Chondrocyte (in vitro differentiated cells): ENCODE measurements around the gene SERPINI1. TPM values are rescaled to one million over a fixed set of nuclear protein-coding genes. Genes with fewer than 3 reads are reported as not detected.

Experiments used
- DNase-seq: peaks from one replicate; pipeline ENCODE4 v3.0.0; 2021; ENCODE audit warnings: mixed read lengths, low spot score
- H3K27ac Mint-ChIP-seq: one replicate; pipeline ENCODE4 v1.8.0; 2021; ENCODE audit warnings: mild to moderate bottlenecking, moderate library complexity, mixed read lengths; ENCODE audit not compliant: unreplicated experiment
- H3K27me3 Mint-ChIP-seq: 2 replicates; pipeline ENCODE4 v1.8.0; 2021; ENCODE audit warnings: low read depth, mixed read lengths
- H3K36me3 Mint-ChIP-seq: 2 replicates; pipeline ENCODE4 v1.8.0; 2021; ENCODE audit warnings: low read depth, mixed read lengths
- H3K4me1 Mint-ChIP-seq: 2 replicates; pipeline ENCODE4 v1.8.0; 2021; ENCODE audit warnings: low read depth, mild to moderate bottlenecking, mixed read lengths
- H3K4me3 Mint-ChIP-seq: one replicate; pipeline ENCODE4 v1.8.0; 2021; ENCODE audit warnings: mild to moderate bottlenecking, moderate library complexity, mixed read lengths; ENCODE audit not compliant: unreplicated experiment
- H3K9me3 Mint-ChIP-seq: 2 replicates; pipeline ENCODE4 v1.8.0; 2021; ENCODE audit warnings: low read depth, mixed read lengths
- CTCF ChIP-seq: fragments of 200-600 bp; sonication (generic); IDR thresholded peaks from 2 replicates; pipeline ENCODE4 v1.5.0; 2021; ENCODE audit warnings: antibody characterized with exemption, mild to moderate bottlenecking, moderate library complexity
- total RNA-seq: library from RNA; stranded (reverse); gene quantifications from 3 replicates; pipeline ENCODE4 v1.2.1, GENCODE V29; 2021

The SERPINI1 gene
- total RNA-seq, 1 donor from 2014 or later = 2.5 TPM

DNA sequence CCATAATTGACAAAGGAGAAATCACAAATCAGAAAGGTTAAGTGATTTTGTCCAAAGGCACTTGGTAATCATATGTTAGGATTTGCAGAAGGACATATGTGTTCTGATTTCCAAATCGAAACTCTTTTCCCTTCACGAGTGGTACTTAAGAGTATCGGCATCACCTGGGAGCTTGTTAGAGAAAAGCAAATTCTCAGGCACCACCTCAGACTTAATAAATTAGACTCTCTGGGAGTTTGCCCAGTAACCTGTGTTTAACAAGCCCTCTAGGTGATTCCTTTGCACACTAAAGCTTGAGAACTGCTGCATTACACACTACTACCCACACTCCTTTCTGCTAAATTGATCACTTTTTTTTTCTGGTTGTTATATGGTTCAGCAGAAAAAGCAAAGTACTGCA, 116.2 kb downstream of the SERPINI1 start:
- DNase-seq = no peak
- Mint-ChIP-seq H3K36me3 (no peaks in the 10 kb centered on the region), H3K9me3 (peaks cover 3% of the 10 kb centered on the region), H3K4me1 (no peaks in the 10 kb centered on the region), H3K4me3 (no peak overlapping the region), H3K27me3 (peaks cover 13% of the 10 kb centered on the region), H3K27ac (no peak overlapping the region)
- TF ChIP-seq CTCF = no peak

- Mint-ChIP-seq H3K9me3 (peaks cover 3% of the 10 kb centered on the region), H3K36me3 (no peaks in the 10 kb centered on the region), H3K27me3 (peaks cover 13% of the 10 kb centered on the region), H3K27ac (no peak overlapping the region), H3K4me3 (no peak overlapping the region), H3K4me1 (no peaks in the 10 kb centered on the region)
- TF ChIP-seq CTCF = no peak
- no peak for DNase-seq
These were observed 116.7 kb downstream of the SERPINI1 start for GRCh38 chr3:167852216-167852615.

DNA sequence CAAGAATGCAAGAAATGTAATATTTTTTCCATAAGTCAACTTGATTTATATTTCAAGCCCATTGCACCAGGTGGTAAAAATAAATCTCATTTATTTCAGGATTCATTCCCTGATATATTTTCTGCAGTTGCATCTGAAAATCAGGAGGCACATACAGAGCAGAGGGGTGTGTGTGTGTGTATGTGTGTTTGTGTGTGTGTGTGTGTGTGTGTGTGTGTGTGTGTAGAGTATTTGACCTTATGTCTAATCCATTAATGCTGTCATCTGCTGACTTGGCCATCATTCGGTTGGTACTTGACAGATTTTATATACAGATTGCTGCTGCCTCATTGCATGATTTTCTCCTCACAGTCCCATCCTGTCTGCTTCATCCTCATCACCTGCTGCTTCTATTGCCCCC, 118.5 kb downstream of the SERPINI1 start:
- H3K9me3 Mint-ChIP-seq = no peaks in the 10 kb centered on the region
- H3K36me3 Mint-ChIP-seq = no peaks in the 10 kb centered on the region
- DNase-seq = no peak
- no peaks in the 10 kb centered on the region for H3K4me1 Mint-ChIP-seq
- H3K4me3 Mint-ChIP-seq = no peak overlapping the region
- H3K27me3 Mint-ChIP-seq = peaks cover 13% of the 10 kb centered on the region
- TF ChIP-seq CTCF = no peak
- H3K27ac Mint-ChIP-seq = no peak overlapping the region

- no peak overlapping the region for H3K4me3 Mint-ChIP-seq
- DNase-seq = no peak
- no peaks in the 10 kb centered on the region for H3K4me1 Mint-ChIP-seq
- H3K36me3 Mint-ChIP-seq = no peaks in the 10 kb centered on the region
- no peak overlapping the region for H3K27ac Mint-ChIP-seq
- H3K27me3 Mint-ChIP-seq = peaks cover 10% of the 10 kb centered on the region
- TF ChIP-seq CTCF = no peak
- H3K9me3 Mint-ChIP-seq = no peaks in the 10 kb centered on the region
These were observed 119.3 kb downstream of the SERPINI1 start for GRCh38 chr3:167854846-167855245.

DNA sequence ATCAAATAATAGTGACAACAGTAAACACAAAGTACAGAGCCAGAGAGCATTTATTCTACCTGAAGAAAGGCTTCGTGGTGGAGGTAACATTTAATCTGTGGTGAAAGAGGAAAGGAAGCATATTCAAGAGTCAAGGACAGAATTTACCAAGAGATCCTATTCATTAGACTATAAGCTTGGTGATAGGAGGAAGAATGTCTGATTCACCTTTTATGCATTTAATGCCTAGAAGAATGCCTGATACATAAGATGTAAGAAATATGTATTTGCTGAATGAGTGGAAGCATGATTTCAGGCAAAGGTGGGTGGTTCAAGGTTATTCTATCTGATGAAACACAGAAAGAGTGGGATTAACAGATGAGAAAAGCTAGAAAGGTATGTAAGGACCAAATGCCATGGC, 119.8 kb downstream of the SERPINI1 start:
- TF ChIP-seq CTCF = no peak

More for the DNA sequence above, 119.8 kb downstream of the SERPINI1 start:
- no peak for DNase-seq
- Mint-ChIP-seq H3K36me3 (no peaks in the 10 kb centered on the region), H3K4me3 (no peak overlapping the region), H3K27ac (no peak overlapping the region), H3K4me1 (no peaks in the 10 kb centered on the region), H3K27me3 (peaks cover 7% of the 10 kb centered on the region), H3K9me3 (no peaks in the 10 kb centered on the region)
